Measurements from ENCODE around the gene LRBA. TPM values are rescaled to one million over a fixed set of nuclear protein-coding genes. Genes with fewer than 3 reads are reported as not detected.

LRBA gene
- total RNA-seq, 4 donors from 2014 or later: 28.0 to 51.5 (median 30.9) TPM

DNA sequence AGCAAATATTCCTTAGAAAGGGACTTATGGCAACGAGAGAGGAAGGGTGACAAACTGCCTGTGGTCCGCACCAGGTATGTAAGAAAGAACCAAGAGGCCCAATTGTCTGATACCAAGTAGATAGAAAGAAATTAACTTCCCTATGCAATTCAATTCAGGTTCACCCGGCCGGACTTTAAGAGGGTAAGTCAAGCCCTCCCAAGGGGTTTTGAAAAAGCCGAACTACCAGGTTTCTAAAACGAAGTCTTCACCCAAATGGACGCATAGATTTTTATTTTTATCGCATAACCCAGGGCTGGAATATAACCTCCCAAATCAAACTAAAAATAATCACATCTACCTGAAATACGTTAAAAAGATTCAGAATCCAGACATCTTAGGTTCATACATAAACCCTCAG lies 434.8 kb downstream of the LRBA start:
- ATAC-seq (ENCODE audit: low FRiP score) (no peak), DNase-seq (ENCODE audit: low spot score) (no peak)
- TF ChIP-seq, protein P1, sequence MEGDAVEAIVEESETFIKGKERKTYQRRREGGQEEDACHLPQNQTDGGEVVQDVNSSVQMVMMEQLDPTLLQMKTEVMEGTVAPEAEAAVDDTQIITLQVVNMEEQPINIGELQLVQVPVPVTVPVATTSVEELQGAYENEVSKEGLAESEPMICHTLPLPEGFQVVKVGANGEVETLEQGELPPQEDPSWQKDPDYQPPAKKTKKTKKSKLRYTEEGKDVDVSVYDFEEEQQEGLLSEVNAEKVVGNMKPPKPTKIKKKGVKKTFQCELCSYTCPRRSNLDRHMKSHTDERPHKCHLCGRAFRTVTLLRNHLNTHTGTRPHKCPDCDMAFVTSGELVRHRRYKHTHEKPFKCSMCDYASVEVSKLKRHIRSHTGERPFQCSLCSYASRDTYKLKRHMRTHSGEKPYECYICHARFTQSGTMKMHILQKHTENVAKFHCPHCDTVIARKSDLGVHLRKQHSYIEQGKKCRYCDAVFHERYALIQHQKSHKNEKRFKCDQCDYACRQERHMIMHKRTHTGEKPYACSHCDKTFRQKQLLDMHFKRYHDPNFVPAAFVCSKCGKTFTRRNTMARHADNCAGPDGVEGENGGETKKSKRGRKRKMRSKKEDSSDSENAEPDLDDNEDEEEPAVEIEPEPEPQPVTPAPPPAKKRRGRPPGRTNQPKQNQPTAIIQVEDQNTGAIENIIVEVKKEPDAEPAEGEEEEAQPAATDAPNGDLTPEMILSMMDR (IDR thresholded peaks at IDR 0.05): no peak

DNA sequence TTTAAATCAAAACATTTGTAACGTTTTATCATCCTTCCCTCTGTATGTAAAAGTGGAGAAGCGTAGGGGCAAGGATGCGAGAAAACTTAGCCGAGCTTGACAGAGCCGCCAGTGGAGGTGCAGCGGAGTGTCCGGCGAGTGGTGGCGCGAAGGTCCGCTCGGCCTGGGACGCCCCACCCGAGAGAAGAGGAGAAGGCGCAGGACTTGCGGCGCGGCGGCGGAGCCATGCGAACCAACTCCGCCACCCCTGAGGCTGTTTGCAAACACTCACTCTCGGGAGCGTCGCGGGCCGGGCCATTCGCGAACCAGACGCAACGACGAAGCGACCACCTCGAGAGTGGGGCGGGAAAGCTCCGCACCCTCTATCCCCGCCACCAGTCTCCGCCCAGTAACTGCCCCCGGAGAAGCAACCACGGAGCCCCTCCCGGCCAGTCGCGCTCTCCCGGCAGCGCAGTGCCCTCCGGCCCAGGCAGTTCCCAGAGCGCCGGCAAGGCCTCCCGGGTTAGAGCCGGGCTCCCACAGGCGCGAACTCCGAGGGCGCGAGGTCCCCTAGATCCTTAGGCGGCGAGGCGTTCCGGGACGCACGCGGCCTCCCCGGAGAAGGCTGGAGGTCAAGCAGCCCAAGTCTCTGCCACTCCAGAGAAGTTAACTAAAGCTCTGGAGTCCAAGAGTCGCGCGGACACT lies 435.4 kb downstream of the LRBA start:
- DNase-seq (ENCODE audit: low spot score) (no peak), ATAC-seq (ENCODE audit: low FRiP score) (peak; percentile 31)
- TF ChIP-seq, protein P1 (IDR thresholded peaks at IDR 0.05): no peak

DNA sequence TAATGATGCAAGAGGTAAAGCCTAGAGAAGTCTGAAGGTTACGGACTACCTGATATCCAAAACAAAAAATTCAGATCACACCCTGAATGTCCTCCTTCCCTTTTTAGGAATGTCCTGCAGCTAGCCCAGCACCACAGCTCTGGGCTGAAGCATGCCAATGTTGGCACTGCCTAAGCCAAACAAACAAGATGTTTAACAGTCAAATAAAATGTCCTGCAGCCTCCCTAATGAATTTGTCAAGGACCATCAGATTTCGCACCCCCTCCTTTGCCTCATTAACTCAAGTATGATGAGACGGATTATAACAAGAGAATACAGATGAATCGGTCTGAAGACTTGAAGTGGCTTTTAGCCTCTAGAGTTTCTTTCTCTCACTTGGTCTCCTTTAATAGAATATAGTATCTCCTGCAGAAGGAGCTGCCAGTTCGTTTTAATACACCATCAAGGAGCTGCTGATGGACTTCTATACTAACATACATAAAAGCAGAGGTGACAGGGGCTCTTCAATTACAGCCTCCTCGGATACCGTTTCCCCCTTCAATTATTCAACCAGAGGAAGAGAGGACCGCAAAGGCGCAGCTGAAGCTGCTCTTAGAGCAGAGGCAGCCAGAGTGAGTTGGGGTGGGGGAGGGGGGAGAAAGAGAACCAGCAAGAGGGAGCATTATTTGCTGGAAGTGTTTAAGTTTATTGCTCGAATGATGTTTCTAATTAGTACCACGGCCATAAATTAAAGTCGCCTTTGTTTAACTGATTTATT lies 436.2 kb downstream of the LRBA start:
- DNase-seq (ENCODE audit: low spot score): no peak
- ATAC-seq (ENCODE audit: low FRiP score): no peak
- TF ChIP-seq, protein P1 (IDR thresholded peaks at IDR 0.05): no peak

DNA sequence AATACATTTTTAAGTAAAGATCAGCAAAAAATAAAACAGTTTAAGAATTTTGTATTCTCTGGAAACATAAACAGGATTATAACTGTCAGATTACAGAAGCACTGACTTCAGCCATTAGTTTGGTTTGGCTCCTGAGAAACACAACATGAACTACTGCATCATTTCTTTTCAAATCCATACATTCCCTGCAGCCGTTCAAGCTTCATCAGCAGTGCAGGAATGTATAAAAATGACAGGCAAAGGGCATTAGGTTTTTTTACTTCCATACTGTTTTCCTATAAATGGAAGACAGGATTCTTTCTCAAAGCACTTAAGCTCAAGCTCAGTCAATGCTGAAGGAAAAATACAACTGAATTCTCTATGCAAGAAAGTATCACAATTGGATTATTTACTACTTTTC lies 437.3 kb downstream of the LRBA start:
- no peak for ATAC-seq (ENCODE audit: low FRiP score)
- TF ChIP-seq, protein P1 (IDR thresholded peaks at IDR 0.05): no peak
- DNase-seq (ENCODE audit: low spot score): no peak

DNA sequence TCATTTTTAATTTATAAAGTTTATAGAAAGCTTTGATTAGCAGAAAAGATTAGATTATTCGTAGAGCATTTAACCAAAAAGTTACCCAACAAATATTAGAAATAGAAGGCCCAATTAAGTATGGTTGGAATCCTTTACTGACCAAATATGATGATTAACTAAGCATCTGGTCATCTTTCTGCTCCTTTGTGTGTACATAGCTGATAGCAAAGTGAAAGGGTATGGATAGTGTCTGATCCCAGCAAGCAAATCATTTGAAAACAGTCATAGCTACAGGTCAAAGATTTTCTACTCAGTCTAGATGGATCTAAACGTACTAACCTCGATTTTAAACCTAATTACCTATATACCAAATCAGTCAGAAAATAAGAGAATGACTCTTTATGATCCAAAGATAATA lies 440.4 kb downstream of the LRBA start:
- TF ChIP-seq, protein P1 (IDR thresholded peaks at IDR 0.05): no peak
- no peak for DNase-seq (ENCODE audit: low spot score)
- no peak for ATAC-seq (ENCODE audit: low FRiP score)

DNA sequence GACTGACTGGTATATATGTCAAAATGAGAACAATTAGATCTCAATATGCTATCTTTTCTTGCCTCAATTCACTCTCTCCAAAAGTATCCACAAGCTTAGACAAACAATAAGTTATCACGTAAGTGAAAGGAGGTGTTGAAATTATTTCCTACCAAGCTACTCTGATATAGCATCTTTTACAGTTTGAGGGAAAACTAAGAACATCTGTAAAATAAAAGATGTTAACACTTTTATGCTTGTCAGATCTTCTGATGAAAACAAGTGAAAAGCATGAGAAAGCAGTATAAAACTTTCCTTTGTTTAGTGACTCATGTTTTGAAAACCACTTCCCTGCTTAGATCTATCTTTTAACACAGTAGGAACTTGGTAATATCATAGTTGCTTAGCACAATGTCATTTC lies 441.6 kb downstream of the LRBA start:
- DNase-seq (ENCODE audit: low spot score): no peak
- TF ChIP-seq, protein P1 (IDR thresholded peaks at IDR 0.05): no peak
- ATAC-seq (ENCODE audit: low FRiP score): no peak
